Transverse colon (tissue), 4 donors: ENCODE data around the gene GIN1.

ENCODE experiments used
- CTCF ChIP-seq, 5 experiments: fragments of 200-600 bp in 3 of 5; fragments of 450-650 bp in 2 of 5; sonication (generic) in 3 of 5; IDR thresholded peaks; 1 replicate in 2 of 5; 2 replicates in 3 of 5; pipeline ENCODE4 v1.5.1; 2016 to 2017; ENCODE audit warnings: antibody characterized with exemption in 5 of 5, inconsistent platforms in 3 of 5, mild to moderate bottlenecking in 2 of 5, moderate library complexity in 1 of 5
- POLR2A ChIP-seq: fragments of 450-650 bp; IDR thresholded peaks from one replicate; pipeline ENCODE4 v1.6.1; 2016; ENCODE audit warnings: antibody characterized with exemption, mild to moderate bottlenecking, moderate library complexity
- POLR2AphosphoS5 ChIP-seq, 3 donors: sonication (generic); formaldehyde crosslinking; IDR thresholded peaks; one replicate each; pipeline ENCODE4 v1.6.1; 2016; ENCODE audit warnings: antibody characterized with exemption in 3 of 3

GRCh38 chr5:103139264-103139865, 19.4 kb upstream of the GIN1 start:
- peak; percentile 90 to 93 (median 91) for TF ChIP-seq CTCF (IDR thresholded peaks at IDR 0.05)
- TF ChIP-seq POLR2AphosphoS5 (IDR thresholded peaks at IDR 0.05): no peak
- no peak for TF ChIP-seq POLR2A
